Body of pancreas (tissue), 4 donors: Measurements from ENCODE around the gene SPOP.

Source experiments
- POLR2A ChIP-seq, 3 donors: fragments of 450-650 bp; IDR thresholded peaks; one replicate each; pipeline ENCODE4 v1.6.1; 2016; ENCODE audit warnings: antibody characterized with exemption in 3 of 3, mild to moderate bottlenecking in 2 of 3
- TF ChIP-seq, protein P1 (sequence below), 7 experiments: fragments of 450-650 bp in 4 of 7; fragments of 200-600 bp in 3 of 7; sonication (generic) in 3 of 7; IDR thresholded peaks; one replicate each; pipeline ENCODE4 v1.5.1; 2016 to 2019; ENCODE audit warnings: antibody characterized with exemption in 7 of 7

GRCh38 chr17:49621420-49621819 lies 56.5 kb downstream of the SPOP start:
- TF ChIP-seq, protein P1, sequence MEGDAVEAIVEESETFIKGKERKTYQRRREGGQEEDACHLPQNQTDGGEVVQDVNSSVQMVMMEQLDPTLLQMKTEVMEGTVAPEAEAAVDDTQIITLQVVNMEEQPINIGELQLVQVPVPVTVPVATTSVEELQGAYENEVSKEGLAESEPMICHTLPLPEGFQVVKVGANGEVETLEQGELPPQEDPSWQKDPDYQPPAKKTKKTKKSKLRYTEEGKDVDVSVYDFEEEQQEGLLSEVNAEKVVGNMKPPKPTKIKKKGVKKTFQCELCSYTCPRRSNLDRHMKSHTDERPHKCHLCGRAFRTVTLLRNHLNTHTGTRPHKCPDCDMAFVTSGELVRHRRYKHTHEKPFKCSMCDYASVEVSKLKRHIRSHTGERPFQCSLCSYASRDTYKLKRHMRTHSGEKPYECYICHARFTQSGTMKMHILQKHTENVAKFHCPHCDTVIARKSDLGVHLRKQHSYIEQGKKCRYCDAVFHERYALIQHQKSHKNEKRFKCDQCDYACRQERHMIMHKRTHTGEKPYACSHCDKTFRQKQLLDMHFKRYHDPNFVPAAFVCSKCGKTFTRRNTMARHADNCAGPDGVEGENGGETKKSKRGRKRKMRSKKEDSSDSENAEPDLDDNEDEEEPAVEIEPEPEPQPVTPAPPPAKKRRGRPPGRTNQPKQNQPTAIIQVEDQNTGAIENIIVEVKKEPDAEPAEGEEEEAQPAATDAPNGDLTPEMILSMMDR (IDR thresholded peaks at IDR 0.05) = no peak
- TF ChIP-seq POLR2A (IDR thresholded peaks at IDR 0.05) = no peak
